ENCODE data around the gene USP32.
A peak's percentile ranks its signal among the peaks of the same experiment; 100 is the strongest.
"Not testable (repeated sequence)": the region's sequence is repeated elsewhere in the genome, so short reads cannot be mapped to it uniquely, and the experiment has no call there.

The USP32 gene

DNA sequence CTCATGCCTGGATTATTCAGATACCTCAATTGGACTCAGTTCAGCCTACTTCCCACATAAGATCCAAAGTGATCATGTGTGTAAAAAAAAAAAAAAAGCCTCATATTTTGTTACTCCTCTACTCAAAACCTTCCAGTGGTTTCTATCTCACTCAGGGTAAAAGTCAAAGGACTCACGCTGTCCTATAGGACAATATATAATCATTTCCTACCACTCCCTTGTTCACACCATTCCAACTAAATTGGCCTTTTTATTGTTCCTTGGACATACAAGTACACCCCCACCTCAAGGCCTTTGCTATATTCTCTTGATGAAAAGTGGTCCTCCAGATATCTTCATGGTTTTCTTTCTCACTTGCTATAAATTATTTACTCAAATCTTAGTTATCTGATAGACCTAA lies 99.2 kb downstream of the USP32 start:
- DNase-seq: no peak

- no peak for DNase-seq
These were observed 107.2 kb downstream of the USP32 start for GRCh38 chr17:60284709-60285108.

DNA sequence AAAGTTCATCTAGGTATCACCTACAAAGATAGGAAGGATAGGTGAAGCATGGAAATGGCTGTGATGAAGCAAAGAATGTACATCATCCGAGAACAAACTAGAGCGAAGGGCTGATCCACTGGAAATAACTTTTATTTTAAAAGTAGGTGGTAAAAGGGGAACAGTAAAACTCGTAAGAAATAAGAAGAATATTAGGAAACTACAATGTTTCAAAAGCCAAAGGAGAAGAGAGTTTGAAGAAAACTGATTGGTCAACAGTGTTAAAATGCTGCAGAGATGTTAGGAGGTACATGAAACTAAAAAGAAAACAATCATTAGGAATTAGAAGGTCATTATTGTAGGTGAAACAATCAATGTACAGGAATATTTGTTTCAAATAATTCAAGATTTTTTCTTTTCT lies 108.1 kb downstream of the USP32 start:
- no peak for DNase-seq

DNA sequence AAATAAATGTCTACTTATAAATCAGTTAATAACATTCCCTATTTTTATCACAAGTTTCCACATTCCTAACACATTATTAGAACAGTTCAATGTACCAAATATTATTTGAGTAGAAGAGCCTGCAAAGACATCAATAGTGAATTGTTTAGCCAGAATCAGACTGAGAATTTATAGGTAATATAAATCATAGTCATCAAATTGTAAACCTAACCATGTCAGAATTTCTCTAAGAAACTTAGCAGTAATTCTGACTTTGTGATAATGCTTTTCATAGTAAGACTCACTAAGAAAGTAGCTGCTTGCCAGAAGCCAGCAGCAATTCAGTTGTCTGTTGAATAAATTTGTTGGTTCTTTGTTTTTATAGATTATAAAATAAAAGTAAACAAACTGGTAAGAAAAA lies 111.3 kb downstream of the USP32 start:
- DNase-seq: no peak

DNA sequence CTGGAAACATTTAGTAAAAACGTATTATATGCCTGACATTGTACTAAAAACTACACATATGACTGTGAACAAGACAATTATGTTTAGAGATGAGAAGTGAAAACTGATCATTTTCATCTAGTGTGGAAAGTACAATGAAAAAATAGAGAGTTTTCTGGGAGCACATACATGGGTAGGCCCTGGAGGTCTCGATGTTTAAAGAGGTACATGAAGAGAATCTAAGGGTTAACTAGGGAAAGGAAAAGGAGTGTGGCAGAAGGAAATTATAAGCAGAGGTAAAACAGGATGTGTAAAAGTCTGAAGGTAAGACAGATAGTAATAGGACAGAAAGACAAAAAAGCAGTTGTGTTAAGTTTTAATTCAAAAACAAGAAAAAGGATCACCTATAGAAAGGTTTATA lies 113.7 kb downstream of the USP32 start:
- no peak for DNase-seq

DNA sequence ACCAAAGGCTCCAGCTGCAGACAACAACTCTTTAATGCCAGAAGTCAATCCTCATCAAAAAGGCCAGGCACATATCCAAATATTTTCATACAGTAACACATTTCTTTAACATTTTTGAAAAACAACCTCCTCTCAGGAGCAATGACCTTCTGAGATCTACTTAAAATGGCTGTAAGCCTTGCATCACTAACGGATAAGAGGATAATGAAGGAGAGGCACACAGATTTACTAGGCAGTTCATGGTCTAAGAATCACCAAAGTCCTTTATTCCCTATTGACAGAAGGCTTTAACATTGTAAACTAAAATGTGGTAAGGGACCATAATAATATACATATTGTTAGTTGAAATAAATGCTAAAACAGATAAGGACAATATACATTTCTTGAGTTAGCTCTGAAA lies 114.7 kb downstream of the USP32 start:
- DNase-seq: no peak

GRCh38 chr17:60269417-60269816 lies 122.5 kb downstream of the USP32 start:
- DNase-seq: no peak

DNA sequence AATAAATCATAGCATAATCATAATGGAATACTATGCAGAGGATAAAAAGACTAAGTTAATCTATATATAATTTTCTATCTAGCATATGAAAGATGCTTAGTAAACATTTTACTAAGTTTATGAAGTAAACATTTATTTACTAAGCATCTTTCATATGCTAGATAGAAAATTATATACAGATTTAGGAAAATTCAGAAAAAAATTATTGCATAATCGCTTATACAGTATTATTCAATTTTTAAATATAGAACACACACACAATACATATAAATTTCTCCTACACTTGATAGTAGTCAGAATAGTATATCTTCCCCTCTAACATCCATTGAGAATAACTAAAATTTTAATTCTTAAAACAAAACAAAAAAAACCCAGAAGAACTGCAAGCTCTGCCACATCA lies 131.4 kb downstream of the USP32 start:
- DNase-seq: no peak

DNA sequence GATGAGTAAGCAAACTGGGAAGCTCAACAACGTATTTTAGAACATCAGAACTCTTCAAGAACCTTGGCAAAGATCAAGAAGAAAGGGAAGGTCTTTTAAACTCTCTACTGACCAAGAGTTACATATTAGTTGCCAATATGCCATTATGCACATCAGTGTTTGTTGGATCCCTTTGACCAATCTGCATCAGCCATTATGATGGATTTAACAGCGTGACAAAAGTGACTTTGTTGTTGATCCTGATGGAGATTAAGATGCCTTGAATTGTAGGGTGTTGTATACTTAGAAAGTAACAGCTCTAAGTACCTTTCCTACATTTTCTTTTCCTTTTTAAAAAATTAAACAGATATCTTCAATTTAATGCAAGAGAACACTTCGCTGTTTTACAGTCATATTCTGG lies 133.6 kb downstream of the USP32 start:
- no peak for DNase-seq

- DNase-seq: no peak
These were observed 135.8 kb downstream of the USP32 start for GRCh38 chr17:60256174-60256573.

DNA sequence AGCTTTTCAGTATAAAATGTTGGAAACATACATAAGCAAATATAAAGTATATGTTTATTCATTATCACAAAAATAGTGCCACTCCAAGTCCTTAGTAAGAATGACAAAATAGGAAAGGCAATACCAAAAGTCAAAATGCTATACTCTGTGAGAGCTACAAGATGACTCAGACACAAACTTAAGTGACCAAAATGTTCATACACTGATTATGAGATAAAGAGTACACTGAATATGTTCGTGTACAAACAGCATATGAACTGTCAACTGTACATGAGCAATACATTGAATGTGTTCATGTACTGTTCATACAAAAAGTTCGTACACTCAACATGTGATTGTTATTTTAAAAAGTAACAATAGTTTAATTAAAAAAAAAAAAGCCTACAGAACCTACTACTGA lies 138.9 kb downstream of the USP32 start:
- no peak for DNase-seq

DNA sequence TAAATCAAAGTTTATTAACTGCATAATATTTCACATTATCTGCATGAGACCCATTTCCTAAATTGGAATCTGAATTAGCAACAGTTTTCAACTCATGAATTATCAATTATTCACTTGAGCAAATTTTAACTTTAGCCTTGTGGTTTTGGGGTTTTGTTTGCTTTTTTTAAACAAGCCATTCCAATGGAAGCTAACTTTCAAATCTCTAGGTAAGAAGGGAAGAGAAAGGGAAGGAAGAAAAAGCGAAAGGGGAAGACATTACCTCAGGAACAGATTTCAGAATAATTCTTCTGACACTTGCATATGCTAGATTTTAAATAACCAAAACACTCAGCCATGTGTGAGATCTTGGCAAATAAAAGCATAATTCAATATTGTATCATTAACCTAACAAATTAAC lies 139.5 kb downstream of the USP32 start:
- DNase-seq: no peak

- DNase-seq: no peak
These were observed 142.6 kb downstream of the USP32 start for GRCh38 chr17:60249290-60249826.

- no peak for DNase-seq
These were observed 143.2 kb downstream of the USP32 start for GRCh38 chr17:60248618-60249289.

DNA sequence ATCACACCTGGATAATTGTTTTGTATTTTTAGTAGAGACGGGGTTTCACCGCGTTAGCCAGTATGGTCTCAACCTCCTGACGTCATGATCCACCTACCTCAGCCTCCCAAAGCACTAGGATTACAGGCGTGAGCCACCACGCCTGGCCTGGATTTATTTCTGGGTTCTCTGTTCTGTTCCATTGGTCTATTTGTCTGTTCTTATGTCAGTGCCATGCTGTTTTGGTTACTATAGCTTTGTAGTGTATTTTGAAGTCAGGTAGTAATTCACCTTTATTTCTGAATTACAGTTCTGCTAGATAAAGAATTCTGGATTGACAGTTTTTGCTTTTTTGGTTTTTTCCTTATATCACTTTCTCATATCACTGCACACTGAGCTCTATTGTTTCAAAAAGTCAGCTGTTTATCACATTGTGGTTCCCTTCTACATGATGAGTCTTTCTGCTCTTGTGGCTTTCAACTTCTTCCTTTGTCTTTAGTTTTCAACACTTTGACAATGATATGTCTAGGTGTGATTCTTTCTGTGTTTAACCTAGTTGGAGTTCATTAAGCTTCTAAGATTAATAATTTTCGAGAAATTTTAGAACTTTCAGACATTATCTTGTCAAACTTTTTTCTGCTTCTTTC lies 144.0 kb downstream of the USP32 start:
- no peak for DNase-seq

- no peak for DNase-seq
These were observed 147.3 kb downstream of the USP32 start for GRCh38 chr17:60244656-60245055.

- DNase-seq: no peak
These were observed 151.6 kb downstream of the USP32 start for GRCh38 chr17:60240290-60240689.

GRCh38 chr17:60231691-60232090 lies 160.2 kb downstream of the USP32 start:
- DNase-seq: no peak

DNA sequence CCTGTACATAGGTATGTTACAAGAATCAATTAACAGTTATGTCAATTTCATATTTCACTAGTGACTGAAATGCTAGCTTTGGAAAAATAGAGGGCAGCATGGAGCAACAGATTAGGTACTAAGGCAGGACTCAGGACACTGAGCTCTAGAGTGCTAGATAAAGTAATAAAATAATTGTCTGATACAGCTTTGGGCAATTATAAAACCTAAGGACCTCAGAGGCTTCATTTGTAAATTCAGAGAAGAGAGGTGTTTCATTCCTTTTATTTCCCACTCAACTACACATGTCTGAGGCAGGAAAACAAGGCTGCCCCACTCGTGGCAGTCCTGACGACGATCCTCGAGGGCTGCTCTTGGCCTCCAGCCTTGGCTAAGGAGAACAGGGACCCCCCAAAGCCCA lies 160.7 kb downstream of the USP32 start:
- DNase-seq: peak; percentile 32

- no peak for DNase-seq
These were observed 161.6 kb downstream of the USP32 start for GRCh38 chr17:60230358-60230757.

GRCh38 chr17:60229188-60229802 lies 162.6 kb downstream of the USP32 start:
- no peak for DNase-seq

GRCh38 chr17:60227276-60227675 lies 164.7 kb downstream of the USP32 start:
- not testable (repeated sequence) for DNase-seq

- DNase-seq: no peak
These were observed 167.9 kb downstream of the USP32 start for GRCh38 chr17:60224064-60224463.

DNA sequence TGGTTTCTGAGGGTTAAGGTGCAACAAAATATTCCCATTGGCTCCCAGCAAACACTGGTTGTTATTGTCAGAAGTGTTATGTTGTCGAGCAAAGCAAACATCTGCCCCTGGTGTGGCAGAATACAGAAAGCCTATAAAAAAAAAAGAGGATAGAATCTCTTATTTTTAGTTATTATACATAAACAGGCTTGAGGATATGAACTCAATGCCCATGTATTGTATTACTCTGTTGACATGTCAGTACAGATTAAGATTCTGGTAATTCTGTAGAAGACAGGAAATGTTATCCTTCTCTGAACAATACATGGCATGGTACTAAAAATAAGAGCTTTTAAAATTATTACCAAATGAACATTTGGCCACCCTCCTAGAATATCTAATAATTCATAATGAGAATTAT lies 168.5 kb downstream of the USP32 start:
- DNase-seq: no peak
